WTC11 (cell line): ENCODE data around the gene CLHC1. TPM values are rescaled to one million over a fixed set of nuclear protein-coding genes. Genes with fewer than 3 reads are reported as not detected.

ENCODE experiments used
- ATAC-seq: fragments of 200-7000 bp; cut with Tn5 transposase; 2 replicates; pipeline ENCODE4 v1.10.0; 2021; ENCODE audit warnings: mild to moderate bottlenecking, moderate library complexity
- CTCF ChIA-PET: fragments of 300-600 bp; sonication (Branson Sonifier 250); formaldehyde crosslinking; loops from one replicate; lab custom pipeline; 2021; ENCODE audit warnings: antibody characterized with exemption; lab: Charles Lee
- POLR2A ChIA-PET: fragments of 350-600 bp; sonication (Branson Sonifier 250); formaldehyde crosslinking; loops from one replicate; lab custom pipeline; 2021; ENCODE audit warnings: antibody characterized with exemption; lab: Charles Lee
- DNase-seq: peaks from one replicate; pipeline ENCODE4 v3.0.0; 2021; ENCODE audit warnings: low spot score
- H3K27ac Mint-ChIP-seq: 2 replicates; pipeline ENCODE4 v1.8.0; 2021; ENCODE audit warnings: mixed read lengths
- H3K27me3 Mint-ChIP-seq: 2 replicates; pipeline ENCODE4 v1.8.0; 2021; ENCODE audit warnings: low read depth, mild to moderate bottlenecking, moderate library complexity, mixed read lengths
- H3K36me3 Mint-ChIP-seq: 2 replicates; pipeline ENCODE4 v1.8.0; 2021; ENCODE audit warnings: mixed read lengths
- H3K4me1 Mint-ChIP-seq: 2 replicates; pipeline ENCODE4 v1.8.0; 2022; ENCODE audit warnings: mixed read lengths
- H3K4me3 Mint-ChIP-seq: 2 replicates; pipeline ENCODE4 v1.8.0; 2021; ENCODE audit warnings: mild to moderate bottlenecking, moderate library complexity, mixed read lengths
- H3K9me3 Mint-ChIP-seq: 2 replicates; pipeline ENCODE4 v1.8.0; 2021; ENCODE audit warnings: mixed read lengths
- CREB1 ChIP-seq: sonication (generic); formaldehyde crosslinking; IDR thresholded peaks from 2 replicates; pipeline ENCODE4 v1.8.0; 2023; ENCODE audit warnings: mild to moderate bottlenecking, missing genetic modification reagents
- GRHL2 ChIP-seq: fragments of 250-450 bp; sonication (Bioruptor Pico); IDR thresholded peaks from 2 replicates; pipeline ENCODE4 v1.8.0; 2022; ENCODE audit warnings: mild to moderate bottlenecking, moderate library complexity; ENCODE audit not compliant: insufficient replicate concordance, severe bottlenecking
- KAT7 ChIP-seq: sonication (generic); formaldehyde crosslinking; IDR thresholded peaks from 2 replicates; pipeline ENCODE4 v1.8.1; 2023; ENCODE audit warnings: missing genetic modification reagents, mild to moderate bottlenecking, borderline replicate concordance
- MXD4 ChIP-seq: fragments of 250-450 bp; sonication (Bioruptor Pico); IDR thresholded peaks from 2 replicates; pipeline ENCODE4 v1.8.0; 2021; ENCODE audit warnings: mild to moderate bottlenecking, moderate library complexity, borderline replicate concordance
- NFATC4 ChIP-seq: fragments of 250-450 bp; sonication (Bioruptor Pico); IDR thresholded peaks from 2 replicates; pipeline ENCODE4 v1.9.0; 2021; ENCODE audit warnings: mild to moderate bottlenecking
- NR1H2 ChIP-seq: sonication (generic); formaldehyde crosslinking; IDR thresholded peaks from 2 replicates; pipeline ENCODE4 v1.9.0; 2021; ENCODE audit warnings: mild to moderate bottlenecking, moderate library complexity, missing genetic modification reagents
- NR3C1 ChIP-seq: sonication (generic); formaldehyde crosslinking; conservative IDR thresholded peaks from 2 replicates; pipeline ENCODE4 v1.8.1; 2023; ENCODE audit warnings: low read depth, mild to moderate bottlenecking, missing genetic modification reagents
- PRRX2 ChIP-seq: fragments of 250-450 bp; sonication (Bioruptor Pico); IDR thresholded peaks from 2 replicates; pipeline ENCODE4 v1.8.0; 2021; ENCODE audit warnings: mild to moderate bottlenecking
- RELA ChIP-seq: sonication (generic); formaldehyde crosslinking; IDR thresholded peaks from 2 replicates; pipeline ENCODE4 v1.8.1; 2022; ENCODE audit warnings: missing genetic modification reagents, mild to moderate bottlenecking, borderline replicate concordance
- RORB ChIP-seq: fragments of 250-450 bp; sonication (Bioruptor Pico); IDR thresholded peaks from 2 replicates; pipeline ENCODE4 v1.9.0; 2021; ENCODE audit warnings: mild to moderate bottlenecking
- TCF7 ChIP-seq: sonication (generic); formaldehyde crosslinking; IDR thresholded peaks from 2 replicates; pipeline ENCODE4 v1.8.0; 2022; ENCODE audit warnings: mild to moderate bottlenecking, low read depth, missing genetic modification reagents, moderate library complexity
- ZBTB21 ChIP-seq: sonication (generic); formaldehyde crosslinking; IDR thresholded peaks from 2 replicates; pipeline ENCODE4 v1.8.1; 2023; ENCODE audit warnings: mild to moderate bottlenecking, missing genetic modification reagents, borderline replicate concordance
- ZNF121 ChIP-seq: sonication (generic); formaldehyde crosslinking; IDR thresholded peaks from 2 replicates; pipeline ENCODE4 v1.8.0; 2023; ENCODE audit warnings: missing genetic modification reagents
- ZNF416 ChIP-seq: fragments of 250-450 bp; sonication (Bioruptor Pico); IDR thresholded peaks from 2 replicates; pipeline ENCODE4 v1.9.0; 2021; ENCODE audit warnings: mild to moderate bottlenecking, inconsistent platforms
- ZNF671 ChIP-seq: fragments of 250-450 bp; sonication (Bioruptor Pico); IDR thresholded peaks from 2 replicates; pipeline ENCODE4 v1.8.0; 2021; ENCODE audit warnings: mild to moderate bottlenecking
- total RNA-seq: library from RNA; stranded (reverse); gene quantifications from 3 replicates; pipeline ENCODE4 v1.2.3, GENCODE V29; 2021
- TF ChIP-seq, protein P1 (sequence below): sonication (generic); formaldehyde crosslinking; IDR thresholded peaks from 2 replicates; pipeline ENCODE4 v1.8.1; 2023; ENCODE audit warnings: mild to moderate bottlenecking, moderate library complexity, missing genetic modification reagents
- TF ChIP-seq, protein P2 (sequence below): fragments of 250-450 bp; sonication (Bioruptor Pico); IDR thresholded peaks from 2 replicates; pipeline ENCODE4 v1.9.0; 2021; ENCODE audit warnings: mild to moderate bottlenecking, borderline replicate concordance
- TF ChIP-seq, protein P3 (sequence below): sonication (generic); formaldehyde crosslinking; IDR thresholded peaks from 2 replicates; pipeline ENCODE4 v1.8.0; 2022; ENCODE audit warnings: mild to moderate bottlenecking, missing genetic modification reagents
- TF ChIP-seq, protein P4 (sequence below): sonication (generic); formaldehyde crosslinking; conservative IDR thresholded peaks from 2 replicates; pipeline ENCODE4 v1.8.1; 2022; ENCODE audit warnings: mild to moderate bottlenecking, missing genetic modification reagents
- TF ChIP-seq, protein P5 (sequence below): sonication (generic); formaldehyde crosslinking; IDR thresholded peaks from 2 replicates; pipeline ENCODE4 v1.8.1; 2023; ENCODE audit warnings: mild to moderate bottlenecking, missing genetic modification reagents
- TF ChIP-seq, protein P6 (sequence below): sonication (generic); formaldehyde crosslinking; IDR thresholded peaks from 2 replicates; pipeline ENCODE4 v1.8.1; 2022; ENCODE audit warnings: low read depth, missing genetic modification reagents, borderline replicate concordance
- TF ChIP-seq, protein P7 (sequence below): fragments of 250-450 bp; sonication (Bioruptor Pico); IDR thresholded peaks from 2 replicates; pipeline ENCODE4 v1.9.0; 2021; ENCODE audit warnings: mild to moderate bottlenecking

CLHC1 gene
- total RNA-seq, 1 experiment from 2014 or later: 7.5 TPM

DNA sequence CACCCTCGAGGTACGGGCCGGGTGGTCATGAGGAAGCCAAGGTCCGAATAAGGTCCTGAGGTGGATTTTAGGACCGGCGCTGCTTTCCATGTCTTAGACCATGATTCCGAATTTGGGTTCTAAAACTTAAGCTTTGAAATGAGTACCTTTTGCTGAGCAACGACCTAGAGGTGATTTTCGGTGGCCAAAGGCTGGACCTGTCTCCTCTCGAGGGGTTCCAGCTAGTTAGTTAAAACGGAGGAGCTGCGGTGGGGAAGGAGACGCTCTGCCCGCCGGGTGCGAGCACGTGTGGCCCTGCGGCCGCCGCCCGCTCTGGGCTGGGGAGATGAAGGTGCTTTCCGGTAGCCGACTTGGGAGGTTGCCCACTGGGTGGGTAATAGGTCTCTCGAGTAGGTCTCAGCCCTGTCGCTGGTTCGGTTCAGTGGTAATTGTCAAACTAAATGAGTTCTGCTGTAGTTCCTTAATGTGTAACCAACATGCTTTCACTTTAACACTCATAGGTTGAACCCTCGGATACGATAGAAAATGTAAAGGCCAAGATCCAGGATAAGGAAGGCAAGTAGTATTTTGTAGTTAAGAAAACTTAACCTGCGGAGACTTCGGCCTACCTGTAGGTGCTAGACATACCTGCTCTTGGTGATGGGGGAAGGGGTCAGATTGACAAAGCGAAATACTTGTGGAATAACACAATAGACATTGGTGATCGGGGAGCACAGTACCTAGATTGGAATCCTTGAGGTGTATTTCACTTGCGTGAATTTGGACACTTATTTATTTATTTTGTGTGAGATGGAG, 967 bp upstream of the CLHC1 start (continued):
- TF ChIP-seq, protein P1, sequence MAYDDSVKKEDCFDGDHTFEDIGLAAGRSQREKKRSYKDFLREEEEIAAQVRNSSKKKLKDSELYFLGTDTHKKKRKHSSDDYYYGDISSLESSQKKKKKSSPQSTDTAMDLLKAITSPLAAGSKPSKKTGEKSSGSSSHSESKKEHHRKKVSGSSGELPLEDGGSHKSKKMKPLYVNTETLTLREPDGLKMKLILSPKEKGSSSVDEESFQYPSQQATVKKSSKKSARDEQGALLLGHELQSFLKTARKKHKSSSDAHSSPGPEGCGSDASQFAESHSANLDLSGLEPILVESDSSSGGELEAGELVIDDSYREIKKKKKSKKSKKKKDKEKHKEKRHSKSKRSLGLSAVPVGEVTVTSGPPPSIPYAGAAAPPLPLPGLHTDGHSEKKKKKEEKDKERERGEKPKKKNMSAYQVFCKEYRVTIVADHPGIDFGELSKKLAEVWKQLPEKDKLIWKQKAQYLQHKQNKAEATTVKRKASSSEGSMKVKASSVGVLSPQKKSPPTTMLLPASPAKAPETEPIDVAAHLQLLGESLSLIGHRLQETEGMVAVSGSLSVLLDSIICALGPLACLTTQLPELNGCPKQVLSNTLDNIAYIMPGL (CRISPR knock-in tag): no peak
- 0 out of 2 replicates have a peak, but pooled peaks have one; percentile 15 for TF ChIP-seq ZNF416 (CRISPR knock-in tag)

DNA sequence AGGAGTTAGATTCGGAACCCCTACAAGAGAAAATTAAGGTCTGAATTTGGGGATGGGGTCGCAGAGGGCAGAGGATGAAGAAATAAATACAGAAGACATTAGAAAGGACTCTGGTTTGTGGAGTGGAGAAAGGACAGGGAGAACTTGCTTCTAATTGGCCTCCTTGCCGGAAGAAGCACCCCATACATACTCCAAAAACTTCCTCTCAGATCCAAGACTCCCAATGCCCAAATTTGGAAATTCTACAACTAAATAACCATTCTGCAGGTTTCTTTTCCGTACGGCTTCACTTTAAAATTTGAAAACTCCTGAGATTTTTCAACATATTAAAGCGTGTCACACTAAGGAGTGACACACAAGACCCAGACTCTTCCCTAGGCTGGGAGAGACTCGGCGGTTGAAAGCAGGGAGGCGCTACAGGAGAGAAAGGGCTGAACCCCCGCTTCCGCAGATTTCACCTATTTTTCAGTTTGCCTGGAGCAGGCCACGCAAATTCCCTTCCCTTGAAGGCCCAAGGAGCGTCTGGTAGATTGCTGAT, 478 bp downstream of the CLHC1 start:
- ATAC-seq: peak; percentile 46
- TF ChIP-seq, protein P2, sequence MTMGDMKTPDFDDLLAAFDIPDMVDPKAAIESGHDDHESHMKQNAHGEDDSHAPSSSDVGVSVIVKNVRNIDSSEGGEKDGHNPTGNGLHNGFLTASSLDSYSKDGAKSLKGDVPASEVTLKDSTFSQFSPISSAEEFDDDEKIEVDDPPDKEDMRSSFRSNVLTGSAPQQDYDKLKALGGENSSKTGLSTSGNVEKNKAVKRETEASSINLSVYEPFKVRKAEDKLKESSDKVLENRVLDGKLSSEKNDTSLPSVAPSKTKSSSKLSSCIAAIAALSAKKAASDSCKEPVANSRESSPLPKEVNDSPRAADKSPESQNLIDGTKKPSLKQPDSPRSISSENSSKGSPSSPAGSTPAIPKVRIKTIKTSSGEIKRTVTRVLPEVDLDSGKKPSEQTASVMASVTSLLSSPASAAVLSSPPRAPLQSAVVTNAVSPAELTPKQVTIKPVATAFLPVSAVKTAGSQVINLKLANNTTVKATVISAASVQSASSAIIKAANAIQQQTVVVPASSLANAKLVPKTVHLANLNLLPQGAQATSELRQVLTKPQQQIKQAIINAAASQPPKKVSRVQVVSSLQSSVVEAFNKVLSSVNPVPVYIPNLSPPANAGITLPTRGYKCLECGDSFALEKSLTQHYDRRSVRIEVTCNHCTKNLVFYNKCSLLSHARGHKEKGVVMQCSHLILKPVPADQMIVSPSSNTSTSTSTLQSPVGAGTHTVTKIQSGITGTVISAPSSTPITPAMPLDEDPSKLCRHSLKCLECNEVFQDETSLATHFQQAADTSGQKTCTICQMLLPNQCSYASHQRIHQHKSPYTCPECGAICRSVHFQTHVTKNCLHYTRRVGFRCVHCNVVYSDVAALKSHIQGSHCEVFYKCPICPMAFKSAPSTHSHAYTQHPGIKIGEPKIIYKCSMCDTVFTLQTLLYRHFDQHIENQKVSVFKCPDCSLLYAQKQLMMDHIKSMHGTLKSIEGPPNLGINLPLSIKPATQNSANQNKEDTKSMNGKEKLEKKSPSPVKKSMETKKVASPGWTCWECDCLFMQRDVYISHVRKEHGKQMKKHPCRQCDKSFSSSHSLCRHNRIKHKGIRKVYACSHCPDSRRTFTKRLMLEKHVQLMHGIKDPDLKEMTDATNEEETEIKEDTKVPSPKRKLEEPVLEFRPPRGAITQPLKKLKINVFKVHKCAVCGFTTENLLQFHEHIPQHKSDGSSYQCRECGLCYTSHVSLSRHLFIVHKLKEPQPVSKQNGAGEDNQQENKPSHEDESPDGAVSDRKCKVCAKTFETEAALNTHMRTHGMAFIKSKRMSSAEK (CRISPR knock-in tag): no peak
- TF ChIP-seq KAT7 (CRISPR knock-in tag) (no peak), MXD4 (CRISPR knock-in tag) (no peak), RORB (CRISPR knock-in tag) (no peak), NR3C1 (CRISPR knock-in tag) (no peak), CREB1 (CRISPR knock-in tag) (no peak), ZNF121 (CRISPR knock-in tag) (no peak)
- TF ChIP-seq, protein P3, sequence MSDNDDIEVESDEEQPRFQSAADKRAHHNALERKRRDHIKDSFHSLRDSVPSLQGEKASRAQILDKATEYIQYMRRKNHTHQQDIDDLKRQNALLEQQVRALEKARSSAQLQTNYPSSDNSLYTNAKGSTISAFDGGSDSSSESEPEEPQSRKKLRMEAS (CRISPR knock-in tag): no peak
- no peaks in the 10 kb centered on the region for H3K9me3 Mint-ChIP-seq
- peaks cover 25% of the 10 kb centered on the region for H3K4me1 Mint-ChIP-seq
- no peaks in the 10 kb centered on the region for H3K27me3 Mint-ChIP-seq
- CTCF ChIA-PET: no interaction called here
- POLR2A ChIA-PET: no interaction called here
- H3K36me3 Mint-ChIP-seq: peaks cover 38% of the 10 kb centered on the region
- H3K4me3 Mint-ChIP-seq: peak overlapping the region; percentile 100
- no peak for DNase-seq
- H3K27ac Mint-ChIP-seq: peak overlapping the region; percentile 98

DNA sequence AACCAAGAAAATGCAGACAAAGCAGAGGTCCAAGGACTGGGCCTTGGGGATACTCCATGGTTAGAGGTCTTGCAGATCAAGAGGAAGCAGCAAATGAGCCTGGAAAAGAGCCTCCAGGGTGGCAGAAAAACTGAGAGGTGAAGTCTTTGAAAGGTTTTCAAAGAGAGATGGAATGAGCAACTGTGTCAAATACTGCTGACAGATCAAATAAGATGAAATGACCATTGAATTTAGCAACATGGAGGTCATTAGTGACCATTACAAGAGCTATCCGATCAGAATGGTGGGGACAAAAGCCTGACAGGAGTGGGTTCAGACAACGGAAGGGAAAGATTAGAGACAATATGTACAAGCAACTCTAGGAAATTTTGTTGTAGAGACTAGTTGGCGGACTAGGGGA, 1.5 kb downstream of the CLHC1 start:
- H3K4me3 Mint-ChIP-seq: peak overlapping the region; percentile 100
- H3K36me3 Mint-ChIP-seq: peaks cover 33% of the 10 kb centered on the region
- H3K4me1 Mint-ChIP-seq: peaks cover 28% of the 10 kb centered on the region
- no peaks in the 10 kb centered on the region for H3K27me3 Mint-ChIP-seq
- POLR2A ChIA-PET: interaction anchor here (0.7 kb wide), 1 partner anchor 361 kb away, joined by 8 read pairs; no protein-coding TSS in a partner anchor
- peak overlapping the region; percentile 29; the same call in 1 of the 2 replicates for H3K27ac Mint-ChIP-seq
- CTCF ChIA-PET: interaction anchor here (0.6 to 0.7 kb wide), 2 partner anchors 8 to 205 kb away, joined by 4 to 5 read pairs; no protein-coding TSS in a partner anchor
- no peak for ATAC-seq
- no peak for DNase-seq
- H3K9me3 Mint-ChIP-seq: no peaks in the 10 kb centered on the region
- TF ChIP-seq GRHL2 (no peak), RELA (no peak), NR1H2 (CRISPR knock-in tag) (no peak), ZNF671 (CRISPR knock-in tag) (no peak), RORB (CRISPR knock-in tag) (no peak), ZBTB21 (CRISPR knock-in tag) (no peak), PRRX2 (CRISPR knock-in tag) (no peak), NFATC4 (CRISPR knock-in tag) (no peak), TCF7 (CRISPR knock-in tag) (no peak)
- TF ChIP-seq, protein P4, sequence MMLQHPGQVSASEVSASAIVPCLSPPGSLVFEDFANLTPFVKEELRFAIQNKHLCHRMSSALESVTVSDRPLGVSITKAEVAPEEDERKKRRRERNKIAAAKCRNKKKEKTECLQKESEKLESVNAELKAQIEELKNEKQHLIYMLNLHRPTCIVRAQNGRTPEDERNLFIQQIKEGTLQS (CRISPR knock-in tag): no peak
- TF ChIP-seq, protein P5, sequence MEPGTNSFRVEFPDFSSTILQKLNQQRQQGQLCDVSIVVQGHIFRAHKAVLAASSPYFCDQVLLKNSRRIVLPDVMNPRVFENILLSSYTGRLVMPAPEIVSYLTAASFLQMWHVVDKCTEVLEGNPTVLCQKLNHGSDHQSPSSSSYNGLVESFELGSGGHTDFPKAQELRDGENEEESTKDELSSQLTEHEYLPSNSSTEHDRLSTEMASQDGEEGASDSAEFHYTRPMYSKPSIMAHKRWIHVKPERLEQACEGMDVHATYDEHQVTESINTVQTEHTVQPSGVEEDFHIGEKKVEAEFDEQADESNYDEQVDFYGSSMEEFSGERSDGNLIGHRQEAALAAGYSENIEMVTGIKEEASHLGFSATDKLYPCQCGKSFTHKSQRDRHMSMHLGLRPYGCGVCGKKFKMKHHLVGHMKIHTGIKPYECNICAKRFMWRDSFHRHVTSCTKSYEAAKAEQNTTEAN: no peak
- TF ChIP-seq, protein P6, sequence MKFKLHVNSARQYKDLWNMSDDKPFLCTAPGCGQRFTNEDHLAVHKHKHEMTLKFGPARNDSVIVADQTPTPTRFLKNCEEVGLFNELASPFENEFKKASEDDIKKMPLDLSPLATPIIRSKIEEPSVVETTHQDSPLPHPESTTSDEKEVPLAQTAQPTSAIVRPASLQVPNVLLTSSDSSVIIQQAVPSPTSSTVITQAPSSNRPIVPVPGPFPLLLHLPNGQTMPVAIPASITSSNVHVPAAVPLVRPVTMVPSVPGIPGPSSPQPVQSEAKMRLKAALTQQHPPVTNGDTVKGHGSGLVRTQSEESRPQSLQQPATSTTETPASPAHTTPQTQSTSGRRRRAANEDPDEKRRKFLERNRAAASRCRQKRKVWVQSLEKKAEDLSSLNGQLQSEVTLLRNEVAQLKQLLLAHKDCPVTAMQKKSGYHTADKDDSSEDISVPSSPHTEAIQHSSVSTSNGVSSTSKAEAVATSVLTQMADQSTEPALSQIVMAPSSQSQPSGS (CRISPR knock-in tag): no peak
- TF ChIP-seq, protein P7, sequence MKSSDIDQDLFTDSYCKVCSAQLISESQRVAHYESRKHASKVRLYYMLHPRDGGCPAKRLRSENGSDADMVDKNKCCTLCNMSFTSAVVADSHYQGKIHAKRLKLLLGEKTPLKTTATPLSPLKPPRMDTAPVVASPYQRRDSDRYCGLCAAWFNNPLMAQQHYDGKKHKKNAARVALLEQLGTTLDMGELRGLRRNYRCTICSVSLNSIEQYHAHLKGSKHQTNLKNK (CRISPR knock-in tag): no peak
